Stimulated activated CD8-positive, alpha-beta memory T cell treated with anti-CD3 and anti-CD28 coated beads, Interleukin-12 subunit alpha, Interleukin-12 subunit beta, amount 100 ng/mL, for 24 hours (primary cell): ENCODE results near the gene SCAMP2.

Experiments used
- DNase-seq: peaks from one replicate; pipeline ENCODE4 v3.0.0-alpha.2; 2020; ENCODE audit errors: extremely low read depth

SCAMP2 gene

DNA sequence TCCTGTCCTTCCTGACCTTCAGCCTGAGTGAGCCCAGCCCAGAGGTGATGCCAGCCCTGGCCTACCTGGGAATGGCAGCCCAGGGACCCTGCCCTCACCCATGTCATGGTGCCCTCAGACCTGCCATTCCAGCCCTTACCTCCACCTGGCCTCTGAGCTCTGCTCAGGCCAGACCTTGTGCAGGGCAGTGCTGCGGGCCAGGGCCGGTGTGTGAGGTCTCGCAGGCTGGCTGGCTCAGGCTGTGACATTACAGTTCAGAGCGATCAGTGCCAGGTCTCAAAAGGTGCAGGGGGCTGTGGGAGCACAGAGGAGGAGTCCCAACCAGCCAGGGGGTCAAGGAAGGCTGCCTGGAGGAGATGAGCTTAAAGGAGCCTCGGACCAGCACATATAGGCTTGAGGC is 53.1 kb downstream of the SCAMP2 start:
- no peak for DNase-seq

DNA sequence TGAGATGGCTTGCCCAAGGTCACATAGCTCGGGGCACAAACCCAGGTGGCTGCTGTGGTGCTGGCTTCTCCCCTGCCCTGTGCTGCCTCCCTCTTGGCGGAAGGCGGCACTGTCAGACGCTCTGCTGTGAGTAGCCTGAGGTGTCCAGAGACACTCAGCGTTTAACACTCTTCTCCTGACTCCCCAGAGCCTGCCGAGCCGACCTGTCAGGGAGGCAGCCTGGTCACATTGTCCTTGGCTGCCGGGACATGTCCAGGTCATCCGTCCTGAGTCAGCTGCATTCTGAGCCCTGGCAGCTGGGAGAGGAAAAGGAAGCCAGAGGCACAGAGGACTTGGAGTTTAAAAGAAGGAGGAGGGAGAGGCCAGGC is 55.8 kb downstream of the SCAMP2 start:
- no peak for DNase-seq

DNA sequence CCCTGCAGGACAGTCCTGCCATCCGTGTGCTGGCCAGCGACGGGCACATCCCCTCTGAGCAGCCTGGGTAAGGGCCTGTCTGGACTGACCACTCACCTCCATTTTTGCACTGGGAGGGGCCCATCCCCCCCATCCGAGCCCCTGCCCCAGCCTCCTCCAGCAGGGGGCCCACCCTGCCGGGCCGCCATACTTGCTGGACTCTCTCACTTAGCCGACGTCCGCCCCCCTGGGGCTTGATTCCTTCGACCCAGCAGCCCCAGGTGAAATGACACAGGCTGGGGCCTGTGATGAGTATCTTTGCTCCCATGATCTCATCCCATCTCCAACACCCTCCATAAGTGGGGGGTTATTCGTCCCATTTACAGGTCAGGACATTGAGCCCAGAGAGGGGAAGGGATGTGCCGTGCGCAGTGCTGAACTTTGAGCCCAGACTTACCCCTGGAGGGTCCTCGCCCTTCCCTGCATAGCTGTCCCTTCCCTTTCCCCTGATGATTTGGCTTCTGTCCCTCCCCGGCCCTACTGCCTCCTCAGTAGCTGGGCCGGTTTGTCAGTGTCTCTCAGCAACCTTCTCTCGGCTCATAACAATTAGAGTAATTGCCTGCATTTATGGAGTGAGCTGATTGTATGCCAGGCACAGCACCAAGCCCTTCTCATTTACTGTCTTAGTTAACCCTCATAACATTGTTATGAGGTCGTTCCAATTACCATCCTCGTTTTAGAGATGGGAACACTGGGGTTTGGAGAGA is 56.4 kb downstream of the SCAMP2 start:
- no peak for DNase-seq

DNA sequence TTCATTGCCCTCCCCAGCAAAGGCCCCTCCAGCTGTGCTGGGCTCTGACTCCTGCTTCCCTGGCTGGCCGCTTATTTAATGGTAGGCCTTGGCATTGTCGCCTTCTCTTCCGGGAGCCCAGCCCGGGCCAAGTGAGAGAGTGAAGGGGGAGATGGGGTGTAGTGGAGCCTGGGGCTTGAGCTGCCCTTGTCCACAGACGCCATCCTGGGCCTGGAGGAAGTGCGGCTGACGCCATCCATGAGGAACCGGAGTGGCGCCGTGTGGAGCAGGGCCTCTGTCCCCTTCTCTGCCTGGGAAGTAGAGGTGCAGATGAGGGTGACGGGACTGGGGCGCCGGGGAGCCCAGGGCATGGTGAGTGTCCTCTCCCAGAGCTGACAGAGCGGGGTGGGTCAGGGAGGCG is 57.2 kb downstream of the SCAMP2 start:
- no peak for DNase-seq

DNA sequence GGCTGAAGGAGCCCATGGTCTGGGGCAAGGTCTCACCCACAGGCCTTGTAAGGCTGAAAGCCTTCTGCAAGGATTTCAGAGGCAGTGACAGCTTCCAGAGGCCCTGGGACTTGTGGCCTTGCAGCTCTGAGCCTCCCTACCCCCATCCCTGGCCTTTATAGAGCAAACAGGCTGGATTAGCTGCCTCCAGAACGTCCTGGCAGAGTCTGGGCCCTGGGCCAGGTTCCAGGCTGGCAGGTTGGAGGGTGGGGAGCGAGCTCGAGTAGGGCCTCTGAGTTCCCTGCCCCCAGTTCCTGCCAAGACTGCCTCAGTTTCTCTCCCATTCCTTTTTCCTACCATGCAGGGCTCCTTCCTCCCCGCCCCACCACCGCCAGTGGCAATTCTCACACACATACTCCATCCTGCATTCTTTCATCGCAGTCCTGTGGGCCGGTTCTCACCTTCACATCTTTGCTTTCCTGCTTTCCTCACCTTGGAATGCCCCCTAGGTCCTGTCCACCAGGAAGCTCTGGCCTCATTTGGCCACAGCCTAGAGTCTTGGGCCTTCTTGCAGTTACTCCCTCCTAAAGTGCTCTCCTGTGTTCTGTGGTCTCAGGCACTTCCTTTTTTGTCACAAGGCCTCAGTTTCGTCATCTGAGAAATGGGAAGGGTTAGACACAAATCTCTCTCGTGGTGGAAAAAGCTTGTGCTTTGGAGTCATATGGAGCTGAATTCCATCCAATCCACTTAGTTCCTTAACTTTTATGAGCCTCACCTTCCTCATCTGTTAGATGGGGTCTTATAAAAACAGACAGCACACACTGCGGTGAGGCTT is 57.8 kb downstream of the SCAMP2 start:
- no peak for DNase-seq

DNA sequence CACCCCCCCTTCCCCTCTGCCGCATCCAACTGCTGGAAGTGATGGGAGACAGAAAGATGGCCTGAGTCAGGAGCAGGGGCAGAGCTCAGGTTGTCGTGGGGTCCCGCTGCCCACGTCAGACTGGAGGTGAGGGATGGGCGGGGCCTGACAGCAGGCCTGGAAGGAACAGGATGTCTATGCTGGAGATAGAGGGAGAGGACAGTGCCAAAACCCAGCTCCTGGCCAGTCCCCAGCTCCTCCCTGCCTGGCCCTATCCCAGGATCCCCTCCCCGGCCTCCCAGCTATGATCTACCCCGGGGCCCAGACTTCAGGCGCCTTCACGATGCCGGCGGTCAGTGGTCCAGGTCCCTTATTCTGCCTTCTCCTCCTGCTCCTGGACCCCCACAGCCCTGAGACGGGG is 60.6 kb downstream of the SCAMP2 start, which contains the start of gene LMAN1L:
Gene LMAN1L (plus strand): TSS at position 303 of the 400 bp plus-strand sequence. CDS start 20 bp downstream, at position 323.
- DNase-seq: no peak

DNA sequence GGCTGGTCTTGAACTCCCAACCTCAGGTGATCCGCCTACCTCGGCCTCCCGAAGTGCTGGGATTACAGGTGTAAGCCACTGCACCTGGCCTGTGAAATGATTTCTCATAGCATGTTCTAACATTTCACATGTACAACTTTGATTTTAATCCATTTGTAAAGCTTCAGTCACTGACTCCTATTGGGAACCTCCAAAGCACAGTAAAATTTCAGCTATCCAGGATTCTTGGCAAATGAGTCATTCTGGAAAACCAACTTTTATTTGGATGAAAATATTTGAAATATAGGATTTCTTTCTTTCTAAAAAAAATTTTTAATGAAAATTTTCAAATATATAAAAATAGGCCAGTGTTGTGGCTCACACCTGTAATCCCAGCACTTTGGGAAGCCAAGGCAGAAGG is 63.2 kb downstream of the SCAMP2 start:
- no peak for DNase-seq

DNA sequence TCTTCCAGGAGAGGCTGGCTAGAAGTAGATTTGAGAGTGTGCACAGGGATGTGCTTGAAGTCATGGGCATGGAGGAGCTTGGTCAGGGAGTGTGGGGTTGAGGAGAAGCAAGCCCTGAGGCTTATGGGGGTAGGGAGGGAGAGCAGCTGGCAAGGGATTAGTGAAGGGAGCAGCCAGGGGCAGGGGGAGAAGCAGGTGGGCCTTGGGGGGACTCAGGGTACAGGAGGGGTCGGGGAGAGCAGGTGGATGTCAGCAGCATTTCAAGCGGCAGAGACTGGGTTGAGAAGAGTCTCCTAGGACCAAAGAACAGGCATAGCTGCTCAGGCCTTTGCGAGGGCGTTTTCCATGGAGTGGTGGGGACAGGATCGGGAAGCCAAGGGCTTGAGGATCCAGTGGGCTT is 63.9 kb downstream of the SCAMP2 start:
- no peak for DNase-seq

DNA sequence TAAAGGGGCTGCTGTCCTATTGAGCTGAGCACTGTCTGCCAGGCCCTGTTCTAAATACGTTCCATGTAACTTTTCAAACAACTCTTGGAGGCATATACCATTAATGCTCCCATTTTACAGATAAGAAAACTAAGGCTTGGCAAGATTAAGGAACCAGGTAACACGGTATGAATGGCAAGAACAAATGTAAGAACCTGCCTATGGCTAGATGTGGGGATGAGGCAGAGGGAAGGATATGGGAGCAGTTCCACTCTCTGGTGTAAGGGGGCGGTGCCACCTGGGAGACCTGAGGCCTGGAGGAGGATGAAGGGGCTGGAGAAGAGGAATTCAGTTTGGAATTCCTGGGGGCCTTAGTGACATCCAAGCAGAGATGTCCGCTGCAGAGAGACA is 64.3 kb downstream of the SCAMP2 start:
- DNase-seq: no peak

DNA sequence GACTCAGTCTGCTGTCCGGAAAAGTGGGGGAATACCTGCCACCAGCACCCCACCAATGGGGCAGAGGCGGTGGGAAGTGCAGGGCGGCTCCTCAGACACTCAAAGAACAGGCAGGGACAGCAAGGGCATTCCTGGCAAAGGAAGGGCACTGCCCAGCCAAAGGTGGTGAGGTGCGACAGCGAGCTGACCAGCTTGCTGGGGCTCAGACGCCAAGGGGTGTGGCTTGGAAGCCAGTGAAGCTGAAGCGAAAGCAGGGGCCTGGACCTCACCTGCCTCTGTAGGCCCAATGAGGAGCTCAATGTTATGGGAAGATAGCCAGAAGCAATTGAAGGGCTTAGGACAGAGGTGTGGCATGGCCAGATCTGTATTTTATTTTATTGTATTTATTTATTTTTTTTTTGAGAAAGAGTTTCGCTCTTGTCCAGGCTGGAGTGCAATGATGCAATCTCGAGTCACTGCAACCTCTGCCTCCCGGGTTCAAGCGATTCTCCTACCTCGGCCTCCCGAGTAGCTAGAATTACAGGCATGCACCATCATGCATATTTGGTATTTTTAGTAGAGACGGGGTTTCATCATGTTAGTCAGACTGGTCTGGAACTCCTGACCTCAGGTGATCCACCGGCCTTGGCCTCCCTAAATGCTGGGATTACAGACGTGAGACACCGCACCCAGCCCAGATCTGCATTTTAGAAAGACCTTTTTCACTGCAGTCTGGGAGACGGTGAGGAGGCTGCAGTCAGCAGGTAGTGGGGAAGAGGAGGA is 64.9 kb downstream of the SCAMP2 start:
- DNase-seq: no peak

DNA sequence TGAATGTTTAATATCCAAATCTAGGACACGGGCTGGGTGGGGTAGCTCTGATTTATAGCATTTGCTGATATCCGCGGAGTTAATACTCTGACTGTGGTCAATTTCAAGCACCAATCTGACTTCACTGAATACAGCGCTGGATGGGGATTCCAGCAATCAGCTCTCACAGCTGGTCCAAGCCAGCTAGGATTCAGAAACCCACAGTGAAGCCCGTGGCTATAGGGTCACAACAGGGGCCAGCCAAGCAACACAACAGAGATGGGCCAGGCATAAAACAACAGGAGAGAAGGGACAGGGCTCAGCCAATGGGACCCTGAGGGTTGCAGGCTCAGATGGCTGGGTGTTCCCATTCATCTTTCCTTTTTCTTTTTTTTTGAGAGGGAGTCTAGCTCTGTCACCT is 65.9 kb downstream of the SCAMP2 start:
- no peak for DNase-seq

DNA sequence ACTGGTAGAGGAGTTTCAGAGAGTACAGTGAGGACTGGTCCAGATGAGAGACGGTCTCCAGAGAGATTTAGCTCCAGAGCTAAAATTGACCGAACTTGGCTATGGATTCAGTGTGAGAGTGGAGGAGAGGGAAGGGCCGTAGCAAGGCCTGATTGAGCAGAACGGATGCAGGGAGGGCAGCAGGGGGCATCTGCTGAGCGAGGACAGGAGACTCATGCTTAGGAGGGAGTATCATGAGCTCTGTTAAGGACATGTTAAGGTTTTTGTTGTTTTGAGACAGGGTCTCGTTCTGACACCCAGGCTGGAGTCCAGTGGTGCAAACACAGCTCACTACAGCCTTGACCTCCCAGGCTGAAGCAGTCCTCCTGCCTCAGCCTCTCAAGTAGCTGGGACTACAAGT is 68.2 kb downstream of the SCAMP2 start:
- no peak for DNase-seq

DNA sequence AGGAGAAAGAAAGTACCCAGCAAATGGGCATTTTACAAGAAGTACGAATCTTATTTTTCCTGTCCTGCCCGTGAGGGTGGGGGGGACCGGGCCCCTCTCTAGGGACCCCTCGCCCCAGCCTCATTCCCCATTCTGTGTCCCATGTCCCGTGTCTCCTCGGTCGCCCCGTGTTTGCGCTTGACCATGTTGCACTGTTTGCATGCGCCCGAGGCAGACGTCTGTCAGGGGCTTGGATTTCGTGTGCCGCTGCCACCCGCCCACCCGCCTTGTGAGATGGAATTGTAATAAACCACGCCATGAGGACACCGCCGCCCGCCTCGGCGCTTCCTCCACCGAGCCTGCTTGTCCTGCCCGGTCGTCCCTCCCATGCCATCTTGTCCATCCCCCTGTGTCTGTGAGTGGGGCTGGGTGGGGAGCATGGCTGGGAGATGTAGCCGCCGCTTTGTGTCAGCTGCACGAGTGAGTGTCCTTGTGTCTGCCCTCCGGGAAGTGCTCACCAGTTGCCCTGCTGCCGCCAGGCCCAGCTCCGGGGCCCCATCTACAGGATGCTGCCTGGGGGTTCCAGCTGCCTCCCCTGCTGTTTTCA is 70.2 kb downstream of the SCAMP2 start:
- DNase-seq: no peak

DNA sequence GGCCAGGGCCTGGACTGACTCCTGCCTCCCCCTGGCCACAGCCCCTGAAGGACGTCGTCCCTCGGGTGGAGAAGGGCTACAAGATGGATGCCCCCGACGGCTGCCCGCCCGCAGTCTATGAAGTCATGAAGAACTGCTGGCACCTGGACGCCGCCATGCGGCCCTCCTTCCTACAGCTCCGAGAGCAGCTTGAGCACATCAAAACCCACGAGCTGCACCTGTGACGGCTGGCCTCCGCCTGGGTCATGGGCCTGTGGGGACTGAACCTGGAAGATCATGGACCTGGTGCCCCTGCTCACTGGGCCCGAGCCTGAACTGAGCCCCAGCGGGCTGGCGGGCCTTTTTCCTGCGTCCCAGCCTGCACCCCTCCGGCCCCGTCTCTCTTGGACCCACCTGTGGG is 70.9 kb downstream of the SCAMP2 start:
- no peak for DNase-seq

DNA sequence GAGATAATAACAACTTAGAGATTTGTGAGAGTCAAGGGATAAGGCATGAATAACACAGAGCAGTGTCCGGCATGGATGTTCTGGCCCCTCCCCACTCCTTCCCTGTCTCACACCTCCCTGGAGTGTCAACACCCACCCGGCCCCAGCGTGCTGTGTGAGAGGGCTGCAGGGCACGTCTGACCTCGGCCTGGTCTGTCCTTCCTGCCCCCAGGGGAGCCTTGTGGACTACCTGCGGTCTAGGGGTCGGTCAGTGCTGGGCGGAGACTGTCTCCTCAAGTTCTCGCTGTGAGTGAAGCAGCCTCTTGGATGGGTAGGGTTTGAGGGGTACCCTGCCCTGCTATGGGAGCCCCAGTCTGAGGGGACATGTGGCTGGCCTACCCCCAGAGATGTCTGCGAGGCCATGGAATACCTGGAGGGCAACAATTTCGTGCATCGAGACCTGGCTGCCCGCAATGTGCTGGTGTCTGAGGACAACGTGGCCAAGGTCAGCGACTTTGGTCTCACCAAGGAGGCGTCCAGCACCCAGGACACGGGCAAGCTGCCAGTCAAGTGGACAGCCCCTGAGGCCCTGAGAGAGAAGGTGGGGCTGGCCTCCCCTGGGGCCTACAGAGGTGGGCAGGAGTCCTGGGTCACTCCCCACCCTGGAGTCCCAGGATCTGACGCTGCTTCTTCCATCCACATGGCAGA is 71.7 kb downstream of the SCAMP2 start:
- no peak for DNase-seq

DNA sequence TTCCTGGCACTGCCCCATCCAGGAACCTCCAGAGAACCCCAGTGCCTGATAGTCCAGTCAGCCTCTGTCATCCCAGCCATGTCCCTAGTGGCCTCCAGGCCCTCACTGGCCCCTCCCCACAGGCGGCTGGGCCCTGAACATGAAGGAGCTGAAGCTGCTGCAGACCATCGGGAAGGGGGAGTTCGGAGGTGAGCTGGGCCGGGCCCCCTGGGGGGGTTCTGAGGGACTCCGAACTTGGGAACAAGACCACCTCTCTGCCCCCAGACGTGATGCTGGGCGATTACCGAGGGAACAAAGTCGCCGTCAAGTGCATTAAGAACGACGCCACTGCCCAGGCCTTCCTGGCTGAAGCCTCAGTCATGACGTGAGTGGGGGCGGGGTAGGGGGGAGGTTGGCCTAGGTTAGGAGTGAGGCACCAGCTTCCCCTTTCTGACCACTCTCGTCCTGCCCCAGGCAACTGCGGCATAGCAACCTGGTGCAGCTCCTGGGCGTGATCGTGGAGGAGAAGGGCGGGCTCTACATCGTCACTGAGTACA is 72.5 kb downstream of the SCAMP2 start:
- no peak for DNase-seq

DNA sequence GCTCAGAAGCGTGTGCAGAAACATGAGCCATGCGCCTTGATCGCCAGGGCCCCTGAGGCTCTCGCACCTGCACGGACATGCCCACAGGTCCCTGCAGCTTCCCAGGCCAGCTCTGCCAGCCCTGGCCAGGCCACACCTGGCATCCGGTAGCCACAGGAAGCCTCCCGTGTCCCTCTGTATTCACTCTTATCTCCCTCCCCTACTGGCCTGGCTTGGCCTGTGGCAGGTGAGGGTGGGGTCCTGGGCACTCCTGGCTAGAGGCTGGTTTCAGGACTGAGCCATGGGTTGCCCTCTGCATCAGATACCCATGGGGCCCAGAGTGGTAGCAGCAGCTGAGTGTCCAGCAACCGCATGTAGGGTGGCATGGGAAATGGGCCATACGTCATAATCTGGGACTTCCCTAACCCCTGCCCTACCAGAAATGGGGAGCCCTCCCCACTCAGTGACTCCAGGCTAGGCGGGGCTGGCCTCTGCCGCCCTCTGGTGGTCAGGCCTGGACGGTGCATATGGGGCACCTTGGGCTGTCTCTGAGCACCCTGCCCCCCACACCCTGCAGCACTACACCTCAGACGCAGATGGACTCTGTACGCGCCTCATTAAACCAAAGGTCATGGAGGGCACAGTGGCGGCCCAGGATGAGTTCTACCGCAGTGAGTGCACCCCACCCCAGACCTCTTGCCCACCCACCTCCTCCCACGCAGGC is 73.2 kb downstream of the SCAMP2 start:
- no peak for DNase-seq

DNA sequence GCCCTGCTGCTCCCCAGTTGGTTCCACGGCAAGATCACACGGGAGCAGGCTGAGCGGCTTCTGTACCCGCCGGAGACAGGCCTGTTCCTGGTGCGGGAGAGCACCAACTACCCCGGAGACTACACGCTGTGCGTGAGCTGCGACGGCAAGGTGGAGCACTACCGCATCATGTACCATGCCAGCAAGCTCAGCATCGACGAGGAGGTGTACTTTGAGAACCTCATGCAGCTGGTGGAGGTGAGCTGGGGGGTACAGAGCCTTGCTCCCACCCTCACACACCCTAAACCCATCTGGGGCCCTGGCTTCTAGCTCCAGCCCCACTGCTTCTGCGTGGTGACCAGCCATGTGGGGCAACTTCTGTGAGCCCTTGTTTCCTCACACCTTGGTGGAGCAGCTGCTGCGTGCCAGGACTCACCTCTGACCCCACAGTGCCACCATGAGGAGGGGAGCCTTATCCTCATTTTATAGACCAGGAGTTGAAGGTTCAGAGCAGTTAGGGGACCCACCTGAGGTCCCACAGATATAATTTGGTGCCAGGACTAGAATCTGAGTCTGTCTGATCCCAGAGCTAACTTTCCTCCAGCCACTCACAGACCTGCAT is 73.8 kb downstream of the SCAMP2 start:
- no peak for DNase-seq

DNA sequence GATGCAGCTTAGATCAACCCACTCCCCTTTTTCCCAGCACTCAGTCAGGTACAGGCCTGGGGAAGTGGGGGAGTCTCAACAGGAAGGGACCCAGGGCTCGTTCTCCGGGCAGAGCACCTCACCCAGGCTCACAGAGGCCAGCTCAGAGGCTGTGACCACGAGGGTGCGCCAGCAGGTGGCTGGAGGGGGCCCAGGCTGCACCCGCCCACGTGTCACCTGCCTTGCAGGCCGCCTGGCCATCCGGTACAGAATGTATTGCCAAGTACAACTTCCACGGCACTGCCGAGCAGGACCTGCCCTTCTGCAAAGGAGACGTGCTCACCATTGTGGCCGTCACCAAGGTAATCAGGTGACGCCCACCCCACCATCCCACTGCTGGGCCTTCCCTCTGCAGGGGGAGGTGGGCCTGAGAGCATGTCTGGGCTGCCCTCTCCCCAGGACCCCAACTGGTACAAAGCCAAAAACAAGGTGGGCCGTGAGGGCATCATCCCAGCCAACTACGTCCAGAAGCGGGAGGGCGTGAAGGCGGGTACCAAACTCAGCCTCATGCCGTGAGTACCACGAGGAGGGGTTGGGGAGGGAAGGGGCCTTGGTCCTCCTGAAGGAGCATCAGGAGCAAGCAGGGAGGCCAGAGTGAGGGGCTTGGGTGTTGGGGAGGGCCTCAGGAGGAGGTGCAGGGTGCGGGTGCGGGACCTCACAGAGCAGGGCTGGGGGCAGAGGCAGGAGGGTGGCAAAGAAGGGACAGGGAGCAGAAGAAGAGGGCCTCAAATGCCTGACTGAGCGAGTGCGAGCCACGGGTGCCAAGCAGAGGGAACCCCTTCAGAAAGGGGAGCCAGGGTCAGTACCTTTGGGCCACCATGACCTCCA is 74.5 kb downstream of the SCAMP2 start:
- no peak for DNase-seq
